ENCODE data around the gene PSMD11.
"Not testable (repeated sequence)": the region's sequence is repeated elsewhere in the genome, so short reads cannot be mapped to it uniquely, and the experiment has no call there.

Gene PSMD11

DNA sequence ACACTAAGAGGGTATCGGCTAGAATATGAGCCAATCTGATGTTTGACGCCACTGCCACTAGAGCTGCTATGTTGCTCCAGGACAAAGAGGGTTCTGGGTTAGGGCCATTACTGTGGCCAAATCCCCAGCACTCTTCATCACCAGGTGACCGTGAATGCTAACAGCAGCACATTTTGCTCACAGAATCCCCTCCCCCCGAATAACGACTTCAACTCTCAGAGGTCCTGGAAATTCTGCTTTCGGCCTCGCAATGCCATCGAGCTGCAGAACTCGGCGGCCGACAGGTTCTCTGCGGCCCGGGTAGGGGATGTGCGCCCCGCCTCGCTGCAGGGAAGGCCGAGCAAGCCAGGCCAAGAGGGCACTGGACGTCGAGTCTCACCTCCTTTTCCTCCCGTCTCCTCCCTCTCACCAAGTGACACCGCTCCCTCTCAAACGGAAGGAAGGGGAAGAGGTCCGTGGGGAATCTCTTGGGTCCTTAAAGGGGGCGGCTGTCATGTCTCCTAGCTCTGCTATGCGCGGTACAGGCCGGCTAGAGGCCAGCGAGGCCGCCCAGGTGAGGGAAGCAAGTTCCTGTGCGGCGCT lies 74.4 kb downstream of the PSMD11 start:
- Mint-ChIP-seq H3K36me3 (no peaks in the 10 kb centered on the region), H3K9me3 (no peaks in the 10 kb centered on the region), H3K4me3 (peak overlapping the region; percentile 79), H3K27ac (peak overlapping the region; percentile 92), H3K27me3 (no peaks in the 10 kb centered on the region), H3K4me1 (peaks cover 51% of the 10 kb centered on the region)
- ATAC-seq (ENCODE audit: low read depth), result no peak
- no peak for DNase-seq (ENCODE audit: low spot score in 2 of 2)

DNA sequence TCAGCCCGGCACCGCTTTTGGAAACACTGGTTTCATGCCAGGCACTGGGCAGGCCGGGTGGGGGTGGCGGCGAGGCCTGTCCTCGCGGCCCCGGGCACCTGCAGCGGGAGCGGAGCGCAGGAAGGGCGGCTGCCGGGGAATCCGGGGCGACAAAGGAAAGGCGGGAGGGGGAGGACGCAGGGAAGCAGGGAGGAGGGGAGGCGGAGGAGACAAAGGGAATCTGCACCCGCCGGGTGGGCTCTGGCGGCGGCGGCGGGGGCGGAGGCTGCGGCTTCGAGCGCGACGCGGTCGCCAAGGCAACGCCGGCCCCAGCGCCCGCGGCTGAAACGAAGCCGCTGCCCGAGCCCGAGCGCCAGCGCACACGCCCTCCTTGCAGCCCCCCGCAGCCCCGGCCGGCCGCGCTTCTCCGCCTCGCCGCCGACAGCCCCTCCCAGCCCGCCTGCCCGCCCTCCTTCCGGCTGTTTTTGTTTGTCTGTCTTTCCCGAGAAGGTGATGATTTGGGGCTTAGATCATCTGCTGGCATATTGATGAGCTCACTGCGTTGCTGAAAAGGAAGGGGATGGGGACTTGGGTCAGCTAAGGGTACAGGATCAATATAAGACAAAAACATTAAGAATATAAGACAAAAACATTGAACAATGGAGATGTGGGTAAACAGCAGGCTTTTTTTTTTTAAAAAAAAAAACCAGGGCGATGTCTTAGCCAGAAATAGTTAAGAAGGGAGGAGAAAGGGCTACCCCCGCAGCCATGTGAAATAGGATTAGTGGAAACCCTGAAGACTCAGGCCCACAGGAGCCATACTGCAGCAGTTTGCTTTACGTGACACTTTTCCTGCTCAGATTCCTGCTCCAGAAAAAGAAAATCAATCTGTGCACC lies 75.2 kb downstream of the PSMD11 start:
- no peak for DNase-seq (ENCODE audit: low spot score in 2 of 2)
- no peaks in the 10 kb centered on the region for H3K27me3 Mint-ChIP-seq
- peaks cover 56% of the 10 kb centered on the region for H3K4me1 Mint-ChIP-seq

DNA sequence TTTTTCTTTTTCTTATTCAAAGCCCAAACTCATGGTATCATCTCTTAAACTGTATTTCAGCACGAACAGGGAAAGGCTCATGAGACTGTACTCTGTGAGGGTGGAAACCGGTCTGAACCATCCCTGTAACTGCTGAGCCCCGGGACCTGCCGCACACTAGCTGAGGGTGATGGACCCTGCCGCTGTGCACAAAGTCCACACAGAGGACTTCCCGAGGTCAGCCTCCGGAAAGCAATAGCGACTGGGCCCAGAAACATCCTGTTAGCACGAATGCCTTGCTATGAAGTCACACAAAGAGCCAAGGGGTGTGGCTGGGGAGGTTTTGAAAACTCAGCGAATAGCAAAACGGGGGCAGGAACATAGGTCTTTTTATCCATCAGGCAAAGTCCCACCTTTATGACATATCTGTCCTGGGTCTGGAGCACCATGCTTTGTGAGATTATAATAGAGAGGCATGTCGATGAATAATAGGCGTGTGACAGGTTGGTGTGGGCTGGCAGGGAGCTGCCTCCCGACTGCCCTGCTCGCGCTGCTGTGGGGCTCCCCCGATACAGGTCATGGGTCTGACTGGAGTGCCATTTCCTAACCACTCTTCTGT lies 75.9 kb downstream of the PSMD11 start:
- DNase-seq (ENCODE audit: low spot score in 2 of 2) (no peak), ATAC-seq (ENCODE audit: low read depth) (no peak)
- Mint-ChIP-seq H3K36me3 (no peaks in the 10 kb centered on the region), H3K4me1 (peaks cover 61% of the 10 kb centered on the region), H3K27ac (peak overlapping the region; percentile 92), H3K9me3 (no peaks in the 10 kb centered on the region), H3K4me3 (peak overlapping the region; percentile 79), H3K27me3 (no peaks in the 10 kb centered on the region)

More for the DNA sequence above, 75.2 kb downstream of the PSMD11 start:
- no peak for ATAC-seq (ENCODE audit: low read depth)
- H3K9me3 Mint-ChIP-seq, result no peaks in the 10 kb centered on the region
- H3K4me3 Mint-ChIP-seq, result peak overlapping the region; percentile 79
- no peaks in the 10 kb centered on the region for H3K36me3 Mint-ChIP-seq
- H3K27ac Mint-ChIP-seq, result peak overlapping the region; percentile 92

DNA sequence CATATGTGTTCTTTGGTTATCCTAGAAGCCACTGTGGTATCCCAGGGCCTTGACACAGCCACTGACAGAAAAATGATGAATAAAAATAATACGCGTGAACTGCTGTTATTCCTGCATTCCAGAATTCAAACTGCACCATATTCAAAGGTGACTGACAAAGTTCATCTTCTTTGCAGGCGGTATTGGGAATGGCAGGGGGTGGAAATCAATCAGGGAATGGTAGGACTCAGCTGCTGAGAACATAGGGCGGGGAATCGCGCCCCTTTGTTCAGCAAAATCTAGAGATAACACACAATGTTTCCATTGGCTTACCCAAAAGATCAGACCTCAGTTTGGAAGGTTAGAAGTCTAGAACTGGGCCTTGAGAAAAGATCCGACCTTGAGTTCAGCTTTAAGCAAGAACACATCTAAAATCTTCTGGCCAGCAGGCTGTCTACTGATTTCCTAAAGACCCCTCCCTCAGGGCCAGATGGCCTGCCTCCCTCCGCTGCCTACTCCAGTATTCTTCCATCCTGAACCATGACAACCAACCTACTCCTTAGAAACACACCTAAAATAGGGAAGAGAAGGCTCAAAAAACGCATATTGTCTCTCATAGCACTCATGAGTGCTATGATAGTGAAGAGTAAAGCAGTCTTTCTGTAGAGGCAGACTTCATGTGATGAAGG lies 76.6 kb downstream of the PSMD11 start:
- H3K27me3 Mint-ChIP-seq, result no peaks in the 10 kb centered on the region
- ATAC-seq (ENCODE audit: low read depth) (no peak), DNase-seq (ENCODE audit: low spot score in 2 of 2) (no peak)
- peaks cover 58% of the 10 kb centered on the region for H3K4me1 Mint-ChIP-seq
- peak overlapping the region; percentile 92 for H3K27ac Mint-ChIP-seq
- peak overlapping the region; percentile 79 for H3K4me3 Mint-ChIP-seq
- H3K9me3 Mint-ChIP-seq, result no peaks in the 10 kb centered on the region
- no peaks in the 10 kb centered on the region for H3K36me3 Mint-ChIP-seq

DNA sequence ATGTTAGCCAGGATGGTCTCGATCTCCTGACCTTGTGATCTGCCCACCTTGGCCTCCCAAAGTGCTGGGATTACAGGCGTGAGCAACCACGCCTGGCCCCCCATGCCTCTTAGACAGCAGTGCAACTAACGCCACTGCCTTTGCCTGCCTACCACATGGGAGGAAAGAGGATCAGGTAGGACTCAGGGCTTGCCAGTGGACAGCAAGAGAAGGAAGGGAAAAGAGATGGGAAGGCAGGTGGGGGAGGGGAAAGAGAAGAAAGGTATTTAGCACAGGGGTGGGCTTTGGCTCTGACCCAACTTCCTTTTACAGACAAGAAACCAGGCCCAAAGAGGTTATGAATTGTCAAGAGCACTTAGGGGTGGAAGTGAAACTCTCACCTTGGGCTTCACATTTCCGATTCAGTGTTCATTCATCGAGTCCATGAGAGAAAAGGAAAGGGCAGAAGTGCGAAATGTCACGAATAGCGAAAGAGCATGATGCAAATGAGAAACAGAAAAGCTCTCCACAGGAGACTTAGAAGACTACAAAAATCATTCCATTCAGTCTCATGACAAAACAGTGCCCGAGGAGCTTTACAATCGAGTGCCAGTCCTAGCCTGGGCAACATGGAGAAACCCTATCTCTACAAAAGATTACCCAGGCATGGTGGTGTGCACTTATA lies 78.8 kb downstream of the PSMD11 start:
- DNase-seq (ENCODE audit: low spot score in 2 of 2) (peak; percentile 49 to 65), ATAC-seq (ENCODE audit: low read depth) (peak; percentile 78)

DNA sequence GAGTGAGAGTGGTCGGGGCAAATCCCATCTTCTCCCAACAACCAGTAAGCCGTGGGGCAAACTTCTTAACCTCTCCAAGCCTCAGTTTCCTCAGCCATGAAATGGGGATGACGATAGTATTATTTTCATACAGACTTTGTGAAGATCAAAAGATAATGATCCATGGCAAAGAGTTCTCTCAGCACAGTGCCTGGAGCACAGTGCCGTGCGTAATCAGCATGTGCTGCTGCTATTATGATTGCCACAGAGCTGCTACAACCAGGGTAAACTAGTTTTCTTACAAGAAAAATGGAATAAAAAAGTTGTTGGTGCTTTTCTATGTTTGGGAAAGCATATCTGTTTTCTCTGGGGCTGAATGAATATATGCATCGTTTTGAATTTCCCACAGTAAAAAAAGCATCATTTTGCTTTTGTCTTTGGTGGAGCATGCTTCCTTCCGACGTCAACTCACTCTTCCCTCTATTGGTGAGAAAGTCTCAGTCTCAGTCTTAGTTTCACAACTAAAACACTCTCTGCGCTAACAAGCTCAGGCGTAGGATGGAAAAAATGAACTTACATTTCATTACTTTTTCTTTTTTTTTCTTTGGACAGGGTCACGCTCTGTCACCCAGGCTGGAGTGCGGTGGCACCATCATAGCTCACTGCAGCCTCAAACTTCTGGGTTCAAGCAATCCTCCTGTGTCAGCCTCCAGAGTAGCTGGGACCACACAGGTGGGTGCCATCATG lies 79.7 kb downstream of the PSMD11 start:
- H3K36me3 Mint-ChIP-seq, result no peaks in the 10 kb centered on the region
- no peaks in the 10 kb centered on the region for H3K9me3 Mint-ChIP-seq
- DNase-seq (ENCODE audit: low spot score in 2 of 2) (peak in 1 of 2 donors; percentile 46), ATAC-seq (ENCODE audit: low read depth) (peak; percentile 57)
- peak overlapping the region; percentile 59 for H3K4me3 Mint-ChIP-seq
- H3K27ac Mint-ChIP-seq, result peak overlapping the region; percentile 90
- no peaks in the 10 kb centered on the region for H3K27me3 Mint-ChIP-seq
- peaks cover 52% of the 10 kb centered on the region for H3K4me1 Mint-ChIP-seq

More for the DNA sequence above, 78.8 kb downstream of the PSMD11 start:
- Mint-ChIP-seq H3K9me3 (no peaks in the 10 kb centered on the region), H3K4me1 (peaks cover 50% of the 10 kb centered on the region), H3K4me3 (peak overlapping the region; percentile 33), H3K27me3 (no peaks in the 10 kb centered on the region), H3K36me3 (no peaks in the 10 kb centered on the region), H3K27ac (peak overlapping the region; percentile 90)

DNA sequence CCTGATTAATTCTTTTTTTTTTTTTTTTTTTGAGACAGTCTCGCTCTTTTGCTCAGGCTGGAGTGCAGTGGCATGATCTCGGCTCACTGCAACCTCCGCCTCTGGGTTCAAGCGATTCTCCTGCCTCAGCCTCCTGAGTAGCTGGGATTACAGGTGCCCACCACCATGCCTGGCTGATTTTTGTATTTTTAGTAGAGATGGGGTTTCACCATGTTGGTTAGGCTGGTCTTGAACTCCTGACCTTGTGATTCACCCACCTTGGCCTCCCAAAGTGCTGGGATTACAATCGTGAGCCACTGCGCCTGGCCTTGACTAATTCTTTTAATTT lies 80.2 kb downstream of the PSMD11 start:
- not testable (repeated sequence) for DNase-seq (ENCODE audit: low spot score in 2 of 2); H3K9me3 Mint-ChIP-seq; ATAC-seq (ENCODE audit: low read depth); H3K36me3 Mint-ChIP-seq; H3K27me3 Mint-ChIP-seq; H3K4me3 Mint-ChIP-seq
- peak overlapping the region; percentile 90 for H3K27ac Mint-ChIP-seq
- peaks cover 52% of the 10 kb centered on the region for H3K4me1 Mint-ChIP-seq

DNA sequence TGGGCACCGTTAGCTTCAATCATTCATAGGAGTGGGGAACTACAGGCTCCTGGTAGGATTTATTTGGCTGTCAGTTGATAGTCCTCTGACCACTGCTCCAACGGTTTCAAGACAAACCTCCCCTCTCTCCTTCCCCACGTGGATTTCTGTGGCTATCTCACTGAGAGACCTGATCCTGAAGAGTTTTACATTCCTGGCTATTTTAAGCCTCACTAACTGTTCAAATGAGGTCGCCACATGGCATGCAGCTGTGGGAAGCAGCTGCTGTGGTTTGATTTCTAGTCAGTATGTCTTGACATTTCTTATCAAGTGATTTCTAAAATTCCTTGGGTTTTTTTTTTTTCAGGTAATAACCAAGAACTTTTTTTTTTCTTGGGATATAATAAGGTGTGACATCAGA lies 80.8 kb downstream of the PSMD11 start:
- DNase-seq (ENCODE audit: low spot score in 2 of 2), result no peak

DNA sequence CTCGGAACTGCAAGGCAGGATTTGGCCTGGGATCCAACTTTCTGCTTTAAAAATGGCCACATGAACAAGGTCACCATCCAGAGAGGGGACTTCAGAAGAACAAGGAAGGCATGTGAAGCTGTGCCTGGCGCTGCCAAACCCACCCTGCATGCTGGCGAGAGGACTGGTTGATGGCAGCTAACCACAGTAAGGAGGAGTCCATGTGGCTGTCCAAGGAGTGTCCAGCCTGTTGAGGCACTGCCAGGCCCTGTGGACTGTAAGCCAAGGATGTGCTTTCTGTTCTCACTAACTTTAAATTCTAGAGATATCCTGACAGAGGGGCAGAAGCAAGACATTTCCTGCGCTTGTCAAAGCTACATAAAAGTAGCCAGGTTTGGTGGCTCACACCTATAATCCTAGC lies 82.8 kb downstream of the PSMD11 start:
- no peaks in the 10 kb centered on the region for H3K36me3 Mint-ChIP-seq
- H3K4me3 Mint-ChIP-seq, result no peak overlapping the region
- H3K27me3 Mint-ChIP-seq, result no peaks in the 10 kb centered on the region
- peaks cover 36% of the 10 kb centered on the region for H3K4me1 Mint-ChIP-seq
- no peak overlapping the region for H3K27ac Mint-ChIP-seq
- no peaks in the 10 kb centered on the region for H3K9me3 Mint-ChIP-seq
- DNase-seq (ENCODE audit: low spot score in 2 of 2), result no peak
- no peak for ATAC-seq (ENCODE audit: low read depth)

More for the DNA sequence above, 80.8 kb downstream of the PSMD11 start:
- Mint-ChIP-seq H3K9me3 (no peaks in the 10 kb centered on the region), H3K27me3 (no peaks in the 10 kb centered on the region), H3K36me3 (no peaks in the 10 kb centered on the region), H3K4me1 (peaks cover 47% of the 10 kb centered on the region), H3K4me3 (peak overlapping the region; percentile 9), H3K27ac (peak overlapping the region; percentile 37)
- no peak for ATAC-seq (ENCODE audit: low read depth)

DNA sequence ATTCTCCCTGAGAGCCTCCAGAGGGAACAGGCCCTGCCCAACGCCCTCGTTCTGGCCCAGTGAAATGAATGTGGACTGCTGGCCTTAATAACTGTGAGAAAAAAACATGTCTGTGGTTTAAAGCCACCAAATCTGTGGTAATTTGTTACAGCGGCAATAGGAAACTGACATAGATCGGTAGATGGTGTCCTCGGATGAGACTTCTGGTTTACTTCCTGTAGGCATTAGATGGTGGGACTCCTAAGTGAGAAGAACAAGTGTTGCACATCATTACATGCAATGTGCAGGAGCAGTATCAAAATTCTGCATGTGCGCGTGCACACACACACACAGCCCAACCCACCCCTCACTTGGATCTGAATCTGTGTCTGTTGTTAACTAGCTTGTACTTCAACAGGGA lies 84.5 kb downstream of the PSMD11 start:
- no peak for ATAC-seq (ENCODE audit: low read depth)
- H3K27ac Mint-ChIP-seq, result no peak overlapping the region
- H3K4me3 Mint-ChIP-seq, result no peak overlapping the region

DNA sequence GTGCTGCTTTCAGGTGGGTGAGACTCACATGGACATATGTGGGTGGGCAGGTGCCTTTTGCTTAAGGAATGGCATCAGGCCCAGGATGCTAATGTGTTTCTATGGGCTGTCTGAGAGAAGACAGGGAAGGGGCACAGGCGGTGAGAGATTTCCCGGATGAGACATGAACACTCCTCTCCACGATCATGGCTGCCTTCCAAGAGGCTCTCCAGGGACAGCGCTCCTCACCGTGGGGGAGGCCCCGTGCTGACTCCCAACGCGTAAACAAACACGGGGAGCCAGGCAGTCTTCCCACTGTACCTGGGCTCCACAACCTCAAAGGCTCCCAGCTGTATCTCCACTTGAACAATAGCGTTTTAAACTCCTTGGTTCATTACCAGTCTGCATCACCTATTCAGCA lies 85.3 kb downstream of the PSMD11 start:
- Mint-ChIP-seq H3K4me3 (no peak overlapping the region), H3K4me1 (peaks cover 21% of the 10 kb centered on the region), H3K27ac (no peak overlapping the region), H3K27me3 (no peaks in the 10 kb centered on the region), H3K9me3 (no peaks in the 10 kb centered on the region), H3K36me3 (peaks cover 2% of the 10 kb centered on the region)
- DNase-seq (ENCODE audit: low spot score in 2 of 2) (no peak), ATAC-seq (ENCODE audit: low read depth) (no peak)

More for the DNA sequence above, 84.5 kb downstream of the PSMD11 start:
- Mint-ChIP-seq H3K9me3 (no peaks in the 10 kb centered on the region), H3K4me1 (peaks cover 26% of the 10 kb centered on the region), H3K27me3 (no peaks in the 10 kb centered on the region), H3K36me3 (peaks cover 2% of the 10 kb centered on the region)
- DNase-seq (ENCODE audit: low spot score in 2 of 2), result no peak

All from memory B cell (primary cell).